Measurements from ENCODE around the gene HMG20A.

HMG20A gene

GRCh38 chr15:77483425-77484140 lies 62.9 kb downstream of the HMG20A start:
- no peak for DNase-seq (ENCODE audit: insufficient read length, low spot score)
- no peak for FAIRE-seq
- no peak for TF ChIP-seq POLR2A (IDR thresholded peaks at IDR 0.05; ENCODE audit: low read depth, low read length)

GRCh38 chr15:77484994-77485393 lies 64.3 kb downstream of the HMG20A start:
- FAIRE-seq (no peak), DNase-seq (ENCODE audit: insufficient read length, low spot score) (no peak)
- TF ChIP-seq POLR2A (IDR thresholded peaks at IDR 0.05; ENCODE audit: low read depth, low read length), result no peak

GRCh38 chr15:77486542-77487468 lies 66.1 kb downstream of the HMG20A start:
- no peak for TF ChIP-seq POLR2A (IDR thresholded peaks at IDR 0.05; ENCODE audit: low read depth, low read length)
- DNase-seq (ENCODE audit: insufficient read length, low spot score) (no peak), FAIRE-seq (no peak)

- no peak for TF ChIP-seq POLR2A (IDR thresholded peaks at IDR 0.05; ENCODE audit: low read depth, low read length)
- no peak for FAIRE-seq
Measured at GRCh38 chr15:77487469-77487842, 66.8 kb downstream of the HMG20A start.

GRCh38 chr15:77487888-77488287 lies 67.2 kb downstream of the HMG20A start:
- FAIRE-seq (no peak), DNase-seq (ENCODE audit: insufficient read length, low spot score) (no peak)
- TF ChIP-seq POLR2A (IDR thresholded peaks at IDR 0.05; ENCODE audit: low read depth, low read length), result no peak

More at GRCh38 chr15:77487469-77487842, 66.8 kb downstream of the HMG20A start:
- DNase-seq (ENCODE audit: insufficient read length, low spot score), result no peak

- no peak for DNase-seq (ENCODE audit: insufficient read length, low spot score)
- FAIRE-seq, result no peak
- no peak for TF ChIP-seq POLR2A (IDR thresholded peaks at IDR 0.05; ENCODE audit: low read depth, low read length)
Measured at GRCh38 chr15:77489647-77490046, 69.0 kb downstream of the HMG20A start.

GRCh38 chr15:77493324-77493907 lies 72.7 kb downstream of the HMG20A start:
- FAIRE-seq, result no peak
- TF ChIP-seq POLR2A (IDR thresholded peaks at IDR 0.05; ENCODE audit: low read depth, low read length), result no peak
- DNase-seq (ENCODE audit: insufficient read length, low spot score), result no peak

- no peak for DNase-seq (ENCODE audit: insufficient read length, low spot score)
- no peak for TF ChIP-seq POLR2A (IDR thresholded peaks at IDR 0.05; ENCODE audit: low read depth, low read length)
- no peak for FAIRE-seq
Measured at GRCh38 chr15:77494073-77494867, 73.6 kb downstream of the HMG20A start.

GRCh38 chr15:77494964-77495363 lies 74.3 kb downstream of the HMG20A start:
- TF ChIP-seq POLR2A (IDR thresholded peaks at IDR 0.05; ENCODE audit: low read depth, low read length), result no peak
- FAIRE-seq, result no peak
- DNase-seq (ENCODE audit: insufficient read length, low spot score), result no peak

GRCh38 chr15:77495838-77496596 lies 75.3 kb downstream of the HMG20A start:
- no peak for TF ChIP-seq POLR2A (IDR thresholded peaks at IDR 0.05; ENCODE audit: low read depth, low read length)
- DNase-seq (ENCODE audit: insufficient read length, low spot score), result no peak
- FAIRE-seq, result no peak

GRCh38 chr15:77496715-77497109 lies 76.0 kb downstream of the HMG20A start:
- DNase-seq (ENCODE audit: insufficient read length, low spot score) (no peak), FAIRE-seq (no peak)
- TF ChIP-seq POLR2A (IDR thresholded peaks at IDR 0.05; ENCODE audit: low read depth, low read length), result no peak

- no peak for TF ChIP-seq POLR2A (IDR thresholded peaks at IDR 0.05; ENCODE audit: low read depth, low read length)
- DNase-seq (ENCODE audit: insufficient read length, low spot score), result no peak
- FAIRE-seq, result no peak
Measured at GRCh38 chr15:77497110-77497737, 76.5 kb downstream of the HMG20A start.
